BLaER1 treated with 17β-estradiol and CSF1 and Interleukin-3, amounts not matched to agents 10 nM and 100 nM (cell line): ENCODE results near the gene CCT6B.

Experiments
- H3K27ac ChIP-seq, 11 experiments: shearing (Covaris generic); formaldehyde crosslinking; 2 replicates each; pipeline ENCODE4 v1.8.1; 2022
- H3K27me3 ChIP-seq, 11 experiments: shearing (Covaris generic); formaldehyde crosslinking; 2 replicates each; pipeline ENCODE4 v1.8.1; 2022
- H3K36me3 ChIP-seq, 11 experiments: shearing (Covaris generic); formaldehyde crosslinking; 2 replicates each; pipeline ENCODE4 v1.8.1; 2022
- H3K4me1 ChIP-seq, 10 experiments: shearing (Covaris generic); formaldehyde crosslinking; 2 replicates each; pipeline ENCODE4 v1.8.1; 2022
- H3K4me2 ChIP-seq, 11 experiments: shearing (Covaris generic); formaldehyde crosslinking; 2 replicates each; pipeline ENCODE4 v1.8.1; 2022
- H3K4me3 ChIP-seq, 10 experiments: shearing (Covaris generic); formaldehyde crosslinking; 2 replicates each; pipeline ENCODE4 v1.8.1; 2022
- H3K9ac ChIP-seq, 11 experiments: shearing (Covaris generic); formaldehyde crosslinking; 2 replicates each; pipeline ENCODE4 v1.8.1; 2022
- H3K9me3 ChIP-seq, 11 experiments: shearing (Covaris generic); formaldehyde crosslinking; replicated peaks in 1 of 11; 2 replicates each; pipeline ENCODE4 v1.8.1; 2022
- H4K20me1 ChIP-seq, 11 experiments: shearing (Covaris generic); formaldehyde crosslinking; 2 replicates each; pipeline ENCODE4 v1.8.1; 2022
- Cebpa-rat ChIP-seq, 11 experiments: shearing (Covaris generic); IDR thresholded peaks; 2 replicates each; pipeline ENCODE4 v1.8.1; 2022

CCT6B gene

GRCh38 chr17:34999456-34999855 is 38.2 kb upstream of the CCT6B start:
- peaks cover 0 to 32% (median 14%) of the 10 kb centered on the region in 10 experiments; a peak in 12 of 20 replicates for H3K4me1 ChIP-seq
- H3K36me3 ChIP-seq, result peaks cover 24 to 100% (median 97%) of the 10 kb centered on the region in 11 experiments
- TF ChIP-seq Cebpa-rat (IDR thresholded peaks at IDR 0.05), result no peak
- H3K27ac ChIP-seq, result peak overlapping the region in 3 of 11 experiments; percentile 2 to 60 (median 15); a peak in 3 of 22 replicates
- H3K9me3 ChIP-seq, result no peaks in the 10 kb centered on the region
- H4K20me1 ChIP-seq, result peaks cover 0 to 6% (median 0%) of the 10 kb centered on the region in 11 experiments; a peak in 2 of 22 replicates
- H3K9ac ChIP-seq, result no peak overlapping the region
- no peak overlapping the region for H3K4me3 ChIP-seq
- H3K4me2 ChIP-seq, result no peak overlapping the region
- no peaks in the 10 kb centered on the region for H3K27me3 ChIP-seq

GRCh38 chr17:34998205-34998604 is 36.9 kb upstream of the CCT6B start:
- H3K27me3 ChIP-seq, result no peaks in the 10 kb centered on the region
- H3K4me3 ChIP-seq, result no peak overlapping the region
- peak overlapping the region in 10 of 11 experiments; percentile 9 to 44 (median 31); a peak in 11 of 22 replicates for H3K9ac ChIP-seq
- H3K9me3 ChIP-seq, result no peaks in the 10 kb centered on the region
- H3K27ac ChIP-seq, result peak overlapping the region in 8 of 11 experiments; percentile 33 to 71 (median 58); a peak in 15 of 22 replicates
- peaks cover 35 to 100% (median 98%) of the 10 kb centered on the region in 11 experiments for H3K36me3 ChIP-seq
- peaks cover 0 to 45% (median 17%) of the 10 kb centered on the region in 10 experiments; a peak in 16 of 20 replicates for H3K4me1 ChIP-seq
- H3K4me2 ChIP-seq, result peak overlapping the region in 4 of 11 experiments; percentile 1 to 27 (median 22); a peak in 3 of 22 replicates
- TF ChIP-seq Cebpa-rat (IDR thresholded peaks at IDR 0.05), result no peak
- H4K20me1 ChIP-seq, result no peaks in the 10 kb centered on the region; a peak in 1 of 22 replicates

GRCh38 chr17:34997355-34997862 is 36.1 kb upstream of the CCT6B start:
- no peak for TF ChIP-seq Cebpa-rat (IDR thresholded peaks at IDR 0.05)
- Histone ChIP-seq H3K9me3 (no peaks in the 10 kb centered on the region), H4K20me1 (no peaks in the 10 kb centered on the region), H3K27me3 (no peaks in the 10 kb centered on the region), H3K9ac (peak overlapping the region in 8 of 11 experiments; percentile 8 to 44 (median 28); a peak in 8 of 22 replicates), H3K4me1 (peaks cover 0 to 53% (median 24%) of the 10 kb centered on the region in 10 experiments; a peak in 16 of 20 replicates), H3K4me2 (peak overlapping the region in 5 of 11 experiments; percentile 19 to 46 (median 41); a peak in 6 of 22 replicates), H3K4me3 (no peak overlapping the region), H3K36me3 (peaks cover 37 to 100% (median 98%) of the 10 kb centered on the region in 11 experiments), H3K27ac (peak overlapping the region in 7 of 11 experiments; percentile 2 to 71 (median 60); a peak in 14 of 22 replicates)

- Histone ChIP-seq H3K27ac (peak overlapping the region in 8 of 11 experiments; percentile 2 to 71 (median 54); a peak in 14 of 22 replicates), H3K4me2 (peak overlapping the region in 5 of 11 experiments; percentile 19 to 46 (median 41); a peak in 9 of 22 replicates), H3K36me3 (peaks cover 38 to 100% (median 98%) of the 10 kb centered on the region in 11 experiments), H4K20me1 (no peaks in the 10 kb centered on the region), H3K4me3 (no peak overlapping the region), H3K4me1 (peaks cover 2 to 60% (median 31%) of the 10 kb centered on the region in 10 experiments; a peak in 16 of 20 replicates), H3K9ac (peak overlapping the region in 7 of 11 experiments; percentile 8 to 32 (median 20); a peak in 8 of 22 replicates), H3K27me3 (no peaks in the 10 kb centered on the region), H3K9me3 (no peaks in the 10 kb centered on the region)
- no peak for TF ChIP-seq Cebpa-rat (IDR thresholded peaks at IDR 0.05)
These were observed 35.4 kb upstream of the CCT6B start for GRCh38 chr17:34996422-34997285.

GRCh38 chr17:34993031-34993430 is 31.8 kb upstream of the CCT6B start:
- H3K36me3 ChIP-seq, result peaks cover 52 to 100% (median 100%) of the 10 kb centered on the region in 11 experiments

GRCh38 chr17:34991606-34992005 is 30.3 kb upstream of the CCT6B start:
- Histone ChIP-seq H3K4me2 (peak overlapping the region in 9 of 11 experiments; percentile 2 to 71 (median 53); a peak in 15 of 22 replicates), H3K4me1 (peaks cover 11 to 72% (median 42%) of the 10 kb centered on the region in 10 experiments; a peak in 16 of 20 replicates), H3K4me3 (no peak overlapping the region), H3K9ac (peak overlapping the region in 8 of 11 experiments; percentile 32 to 69 (median 52); a peak in 14 of 22 replicates), H3K36me3 (peaks cover 52 to 100% (median 99%) of the 10 kb centered on the region in 11 experiments), H3K9me3 (no peaks in the 10 kb centered on the region), H4K20me1 (no peaks in the 10 kb centered on the region; a peak in 2 of 22 replicates), H3K27me3 (no peaks in the 10 kb centered on the region), H3K27ac (peak overlapping the region in 9 of 11 experiments; percentile 33 to 79 (median 70); a peak in 18 of 22 replicates)
- no peak for TF ChIP-seq Cebpa-rat (IDR thresholded peaks at IDR 0.05)

More at GRCh38 chr17:34993031-34993430, 31.8 kb upstream of the CCT6B start:
- Histone ChIP-seq H3K27me3 (no peaks in the 10 kb centered on the region), H3K9ac (peak overlapping the region in 8 of 11 experiments; percentile 15 to 69 (median 49); a peak in 12 of 22 replicates), H4K20me1 (no peaks in the 10 kb centered on the region; a peak in 1 of 22 replicates), H3K4me2 (peak overlapping the region in 8 of 11 experiments; percentile 1 to 71 (median 56); a peak in 14 of 22 replicates), H3K4me1 (peaks cover 11 to 86% (median 49%) of the 10 kb centered on the region in 10 experiments; a peak in 16 of 20 replicates), H3K4me3 (0 out of 20 replicates have a peak overlapping the region, but pooled peaks of 2 of the 10 experiments have one; percentile 6 to 17), H3K9me3 (no peaks in the 10 kb centered on the region), H3K27ac (peak overlapping the region in 8 of 11 experiments; percentile 63 to 79 (median 70); a peak in 15 of 22 replicates)
- no peak for TF ChIP-seq Cebpa-rat (IDR thresholded peaks at IDR 0.05)

- H3K4me3 ChIP-seq, result no peak overlapping the region
- H3K4me2 ChIP-seq, result peak overlapping the region in 9 of 11 experiments; percentile 2 to 71 (median 53); a peak in 14 of 22 replicates
- no peaks in the 10 kb centered on the region for H3K27me3 ChIP-seq
- no peak for TF ChIP-seq Cebpa-rat (IDR thresholded peaks at IDR 0.05)
- peak overlapping the region in 7 of 11 experiments; percentile 30 to 69 (median 56); a peak in 11 of 22 replicates for H3K9ac ChIP-seq
- H4K20me1 ChIP-seq, result no peaks in the 10 kb centered on the region; a peak in 2 of 22 replicates
- peak overlapping the region in 9 of 11 experiments; percentile 33 to 79 (median 70); a peak in 18 of 22 replicates for H3K27ac ChIP-seq
- peaks cover 55 to 100% (median 99%) of the 10 kb centered on the region in 11 experiments for H3K36me3 ChIP-seq
- H3K4me1 ChIP-seq, result peaks cover 11 to 65% (median 39%) of the 10 kb centered on the region in 10 experiments; a peak in 16 of 20 replicates
- H3K9me3 ChIP-seq, result no peaks in the 10 kb centered on the region
These were observed 29.7 kb upstream of the CCT6B start for GRCh38 chr17:34990921-34991365.

GRCh38 chr17:34989473-34989872 is 28.2 kb upstream of the CCT6B start:
- H3K36me3 ChIP-seq, result peaks cover 53 to 100% (median 99%) of the 10 kb centered on the region in 11 experiments
- H3K4me1 ChIP-seq, result peaks cover 11 to 64% (median 39%) of the 10 kb centered on the region in 10 experiments; a peak in 16 of 20 replicates
- no peaks in the 10 kb centered on the region for H3K27me3 ChIP-seq
- no peak overlapping the region for H3K4me3 ChIP-seq
- H3K9ac ChIP-seq, result 0 out of 22 replicates have a peak overlapping the region, but pooled peaks of 1 of the 11 experiments have one; percentile 6
- no peak overlapping the region; a peak in 2 of 22 replicates for H3K4me2 ChIP-seq
- H3K27ac ChIP-seq, result peak overlapping the region in 5 of 11 experiments; percentile 22 to 79 (median 71); a peak in 8 of 22 replicates
- H3K9me3 ChIP-seq, result no peaks in the 10 kb centered on the region
- peaks cover 0 to 3% (median 0%) of the 10 kb centered on the region in 11 experiments; a peak in 2 of 22 replicates for H4K20me1 ChIP-seq
- TF ChIP-seq Cebpa-rat (IDR thresholded peaks at IDR 0.05), result no peak
